PC-3 (cell line): ENCODE results near the gene MYO3B.

ENCODE experiments used
- CTCF ChIP-seq: fragments of 300-600 bp; sonication (generic); conservative IDR thresholded peaks from 2 replicates; pipeline ENCODE4 v1.5.1; 2017; ENCODE audit warnings: antibody characterized with exemption, low read depth, mild to moderate bottlenecking, low read length
- EZH2 ChIP-seq: fragments of 300-600 bp; sonication (generic); IDR thresholded peaks from one replicate; pipeline ENCODE4 v1.6.1; 2017; ENCODE audit warnings: antibody characterized with exemption, mild to moderate bottlenecking, low read length; ENCODE audit not compliant: unreplicated experiment
- EZH2phosphoT487 ChIP-seq: fragments of 300-600 bp; sonication (generic); IDR thresholded peaks from 2 replicates; pipeline ENCODE4 v1.6.1; 2018; ENCODE audit warnings: mild to moderate bottlenecking, antibody characterized with exemption, low read length, borderline replicate concordance

DNA sequence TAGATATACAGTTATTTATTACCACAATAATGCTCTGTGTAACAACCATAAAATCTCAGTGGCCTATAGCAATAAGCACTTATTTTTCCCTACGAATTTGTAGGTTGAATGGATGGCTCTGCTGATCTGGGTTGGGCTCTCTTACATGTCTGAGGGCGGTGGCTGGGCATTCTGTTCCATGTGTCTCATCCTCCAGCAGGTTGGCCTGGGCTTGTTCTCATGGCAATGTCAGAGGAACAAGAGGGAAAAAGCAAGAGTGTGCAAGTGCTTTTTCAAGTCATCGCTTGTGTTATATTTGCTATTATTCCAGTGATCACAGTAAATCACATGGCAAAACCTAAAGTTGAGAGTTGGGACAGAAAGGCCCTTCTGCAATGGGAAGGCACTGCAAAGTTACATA lies 30.4 kb upstream of the MYO3B start:
- no peak for TF ChIP-seq CTCF
- no peak for TF ChIP-seq EZH2
- TF ChIP-seq EZH2phosphoT487, result no peak
